ENCODE results near the gene ZSCAN22. TPM values are rescaled to one million over a fixed set of nuclear protein-coding genes. Genes with fewer than 3 reads are reported as not detected.

Gene ZSCAN22
- total and polyA plus RNA-seq, 2 of the 13 experiments (the other 11 are each of a cell fraction or from before 2014, with no cell fraction given), result 2.5 to 3.5 TPM

- TF ChIP-seq FUBP1 (CRISPR knock-in tag; IDR thresholded peaks at IDR 0.05; ENCODE audit: borderline replicate concordance), result no peak
- no peak for TF ChIP-seq ARID3A (IDR thresholded peaks at IDR 0.05; ENCODE audit: low read depth, low read length)
- TF ChIP-seq RBAK (CRISPR knock-in tag; IDR thresholded peaks at IDR 0.05), result no peak
- no peak for TF ChIP-seq ZNF576 (CRISPR knock-in tag; IDR thresholded peaks at IDR 0.05)
- TF ChIP-seq YY1 (IDR thresholded peaks at IDR 0.05; ENCODE audit: insufficient read depth, insufficient replicate concordance, low read depth, low read length), result peak; percentile 59
- peak; percentile 97 for TF ChIP-seq SRY (CRISPR knock-in tag; IDR thresholded peaks at IDR 0.05)
- TF ChIP-seq HMGXB4 (CRISPR knock-in tag; IDR thresholded peaks at IDR 0.05; ENCODE audit: borderline replicate concordance in 1 of 2, low read depth in 1 of 2), result peak; percentile 80 to 90
- peak; percentile 97 for TF ChIP-seq KMT2A (CRISPR knock-in tag; IDR thresholded peaks at IDR 0.05)
- TF ChIP-seq ZBTB46 (CRISPR knock-in tag; IDR thresholded peaks at IDR 0.05; ENCODE audit: borderline replicate concordance), result 0 out of 2 replicates have a peak, but pooled peaks have one; percentile 41
- TF ChIP-seq PAF1 (CRISPR knock-in tag; IDR thresholded peaks at IDR 0.05), result no peak
- TF ChIP-seq IKZF1 (IDR thresholded peaks at IDR 0.05), result no peak
- TF ChIP-seq ZSCAN31 (CRISPR knock-in tag; IDR thresholded peaks at IDR 0.05; ENCODE audit: low read depth), result peak; percentile 69; the same call in 1 of the 2 replicates
- TF ChIP-seq SNAPC2 (CRISPR knock-in tag; IDR thresholded peaks at IDR 0.05), result no peak
- TF ChIP-seq FOXO1 (CRISPR knock-in tag; IDR thresholded peaks at IDR 0.05), result peak; percentile 23; the same call in 1 of the 2 replicates
- peak; percentile 79; the same call in 1 of the 2 replicates for TF ChIP-seq ZNF383 (CRISPR knock-in tag; IDR thresholded peaks at IDR 0.05; ENCODE audit: borderline replicate concordance)
- TF ChIP-seq NFKBIZ (CRISPR knock-in tag; IDR thresholded peaks at IDR 0.05), result 0 out of 2 replicates have a peak, but pooled peaks have one; percentile 34
- TF ChIP-seq ARHGAP35 (CRISPR knock-in tag; IDR thresholded peaks at IDR 0.05; ENCODE audit: borderline replicate concordance), result no peak; the same call in 1 of the 2 replicates
- peak; percentile 69 for TF ChIP-seq ZNF781 (CRISPR knock-in tag; IDR thresholded peaks at IDR 0.05; ENCODE audit: borderline replicate concordance, not compliant biosample characterization)
- peak; percentile 89 for TF ChIP-seq ZNF619 (CRISPR knock-in tag; IDR thresholded peaks at IDR 0.05)
Measured at GRCh38 chr19:58326914-58327726, at the start of gene ZSCAN22 (continued).
